GM23338 (cell line): Measurements from ENCODE around the gene EPHA7. TPM values are rescaled to one million over a fixed set of nuclear protein-coding genes. Genes with fewer than 3 reads are reported as not detected.

Experiments
- ATAC-seq: fragments of 200-7000 bp; cut with Tn5 transposase; 3 replicates; pipeline ENCODE4 v1.9.1; 2020
- DNase-seq: peaks from one replicate; pipeline ENCODE4 v3.0.0-alpha.2; 2015; ENCODE audit warnings: low spot score
- H2AFZ ChIP-seq: fragments of 200-600 bp; sonication (generic); 2 replicates; pipeline ENCODE4 v1.8.0; 2016; ENCODE audit warnings: antibody characterized with exemption, mild to moderate bottlenecking, moderate library complexity
- H3F3A ChIP-seq: fragments of 200-600 bp; sonication (generic); replicated peaks from 2 replicates; pipeline ENCODE4 v1.8.0; 2017; ENCODE audit warnings: antibody characterized with exemption, mixed run types, low read depth
- H3K27ac ChIP-seq: fragments of 200-600 bp; sonication (generic); 2 replicates; pipeline ENCODE4 v1.6.1; 2016; ENCODE audit warnings: low read depth
- H3K27me3 ChIP-seq: fragments of 200-600 bp; sonication (generic); 2 replicates; pipeline ENCODE4 v1.8.0; 2016; ENCODE audit warnings: mild to moderate bottlenecking, mixed run types, moderate library complexity; ENCODE audit not compliant: insufficient read depth
- H3K36me3 ChIP-seq: fragments of 200-600 bp; sonication (generic); 2 replicates; pipeline ENCODE4 v1.8.0; 2016; ENCODE audit warnings: mild to moderate bottlenecking; ENCODE audit not compliant: insufficient read depth
- H3K4me1 ChIP-seq: fragments of 200-600 bp; sonication (generic); 2 replicates; pipeline ENCODE4 v1.8.0; 2016; ENCODE audit warnings: mild to moderate bottlenecking, moderate library complexity; ENCODE audit not compliant: insufficient read depth
- H3K4me2 ChIP-seq: fragments of 200-600 bp; sonication (generic); 2 replicates; pipeline ENCODE4 v1.7.1; 2017; ENCODE audit warnings: mixed run types
- H3K4me3 ChIP-seq: fragments of 200-600 bp; sonication (generic); 2 replicates; pipeline ENCODE4 v1.6.1; 2016; ENCODE audit warnings: mixed run types
- H3K79me2 ChIP-seq: fragments of 200-600 bp; sonication (generic); replicated peaks from 2 replicates; pipeline ENCODE4 v1.8.0; 2017; ENCODE audit warnings: mild to moderate bottlenecking; ENCODE audit not compliant: insufficient read depth
- H3K9me2 ChIP-seq: fragments of 200-600 bp; sonication (generic); 2 replicates; pipeline ENCODE4 v1.8.0; 2017; ENCODE audit not compliant: insufficient read depth
- H4K20me1 ChIP-seq: fragments of 200-600 bp; sonication (generic); replicated peaks from 2 replicates; pipeline ENCODE4 v1.8.0; 2017; ENCODE audit warnings: mild to moderate bottlenecking; ENCODE audit not compliant: insufficient read depth
- H3K27ac Mint-ChIP-seq: 2 replicates; pipeline ENCODE4 v1.8.0; 2020; ENCODE audit warnings: inconsistent platforms, mild to moderate bottlenecking, moderate library complexity, mixed read lengths
- H3K27me3 Mint-ChIP-seq: 3 replicates; pipeline ENCODE4 v1.8.0; 2022; ENCODE audit warnings: low read depth, mild to moderate bottlenecking, moderate library complexity, mixed read lengths, inconsistent platforms; ENCODE audit not compliant: insufficient read depth, poor library complexity
- H3K36me3 Mint-ChIP-seq: 3 replicates; pipeline ENCODE4 v1.8.0; 2021; ENCODE audit warnings: low read depth, mild to moderate bottlenecking, inconsistent platforms, moderate library complexity, mixed read lengths
- H3K4me1 Mint-ChIP-seq: 3 replicates; pipeline ENCODE4 v1.8.0; 2020; ENCODE audit warnings: mild to moderate bottlenecking, inconsistent platforms, mixed read lengths
- H3K4me3 Mint-ChIP-seq: 3 replicates; pipeline ENCODE4 v1.8.0; 2021; ENCODE audit warnings: moderate library complexity, mild to moderate bottlenecking, inconsistent platforms, mixed read lengths
- H3K9me3 Mint-ChIP-seq: 3 replicates; pipeline ENCODE4 v1.8.0; 2020; ENCODE audit warnings: moderate library complexity, mild to moderate bottlenecking, inconsistent platforms, mixed read lengths
- EZH2 ChIP-seq: fragments of 200-600 bp; sonication (generic); IDR thresholded peaks from one replicate; pipeline ENCODE4 v1.8.0; 2017; ENCODE audit warnings: antibody characterized with exemption, mild to moderate bottlenecking, low read depth; ENCODE audit not compliant: unreplicated experiment
- EZH2phosphoT487 ChIP-seq: fragments of 200-600 bp; sonication (generic); IDR thresholded peaks from one replicate; pipeline ENCODE4 v1.8.1; 2018; ENCODE audit warnings: antibody characterized with exemption; ENCODE audit not compliant: unreplicated experiment
- NANOG ChIP-seq: IDR thresholded peaks from 2 replicates; pipeline ENCODE4 v1.6.1; 2016; ENCODE audit warnings: antibody characterized with exemption, borderline replicate concordance
- POLR2AphosphoS5 ChIP-seq: IDR thresholded peaks from 2 replicates; pipeline ENCODE4 v1.6.1; 2016; ENCODE audit warnings: antibody characterized with exemption, low read depth
- REST ChIP-seq: IDR thresholded peaks from one replicate; pipeline ENCODE4 v1.6.1; 2018; ENCODE audit warnings: antibody characterized with exemption; ENCODE audit not compliant: unreplicated experiment
- ZNF114 ChIP-seq: fragments of 250-450 bp; sonication (Bioruptor Pico); IDR thresholded peaks from 2 replicates; pipeline ENCODE4 v1.5.0; 2020; ENCODE audit warnings: mild to moderate bottlenecking, moderate library complexity
- polyA plus RNA-seq: library from polyadenylated mRNA; unstranded; fragments of >200 nt; fragmentation: Nextera tagmentation; extraction: Ambion mirVana; gene quantifications from 2 replicates; pipeline ENCODE4 v1.2.1, GENCODE V29; 2016
- total RNA-seq: library from RNA; depleted of rRNA; stranded (reverse); fragments of >200 nt; shearing (Covaris generic); gene quantifications from 2 replicates; pipeline ENCODE4 v1.2.3, GENCODE V29; 2014
- TF ChIP-seq, protein P1 (sequence below), 2 experiments: fragments of 200-600 bp in 1 of 2; sonication (generic) in 1 of 2; conservative IDR thresholded peaks; 2 replicates each; pipeline versions ENCODE4 v1.5.1 to v1.6.1; 2016 to 2017; ENCODE audit warnings: antibody characterized with exemption in 2 of 2, low read depth in 2 of 2, mild to moderate bottlenecking in 2 of 2, moderate library complexity in 1 of 2

EPHA7 gene
- total and polyA plus RNA-seq, 2 experiments from 2014 or later = 3.3 to 7.3 TPM

GRCh38 chr6:93420163-93420795, 920 bp upstream of the EPHA7 start (continued):
- TF ChIP-seq EZH2 = no peak
- TF ChIP-seq EZH2phosphoT487 = no peak
- TF ChIP-seq NANOG = no peak
- TF ChIP-seq REST = no peak
- TF ChIP-seq ZNF114 (CRISPR knock-in tag) = no peak

DNA sequence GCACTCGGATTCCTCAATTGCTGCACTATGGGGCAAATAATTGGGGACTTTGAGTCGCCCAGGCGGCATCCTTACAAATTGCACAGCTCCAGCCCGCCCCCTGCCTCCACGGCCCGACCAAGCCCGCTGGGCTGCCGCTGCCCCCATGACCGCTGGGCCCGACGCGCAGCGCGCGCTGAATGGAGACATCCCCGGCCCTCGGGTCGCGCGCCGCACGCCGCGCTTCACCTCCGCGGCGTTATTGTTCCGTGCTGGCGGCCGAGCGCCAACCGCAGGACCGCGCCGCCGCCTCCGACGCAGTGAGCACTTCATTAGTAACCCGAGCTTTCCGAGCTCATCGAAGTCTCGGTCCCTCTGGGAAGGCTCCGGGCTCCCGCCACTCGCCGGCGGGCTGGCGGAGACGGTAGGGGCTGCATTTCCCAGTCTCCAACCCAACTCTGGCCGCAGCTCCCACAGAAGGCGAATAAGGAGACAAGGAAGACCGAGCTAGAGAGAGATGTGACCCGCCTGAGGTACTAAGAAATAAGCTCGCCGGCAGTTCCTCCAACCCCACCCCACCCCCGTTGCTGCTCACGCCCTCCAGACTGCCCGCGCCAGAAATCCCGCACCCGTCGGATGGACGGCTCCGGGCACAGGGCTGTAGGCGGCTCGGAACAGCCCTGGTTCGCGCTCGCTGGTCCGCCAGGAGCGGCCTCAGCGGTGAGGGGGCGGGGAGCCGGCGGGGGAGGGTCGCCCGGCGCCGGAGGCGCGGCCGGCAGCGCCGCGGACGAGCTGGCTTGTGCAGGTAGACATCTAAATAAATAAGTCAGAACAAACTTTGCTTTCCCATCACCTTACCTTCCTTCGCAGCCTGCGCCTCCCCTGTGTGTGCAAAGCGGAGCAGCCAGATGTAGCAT, 703 bp downstream of the EPHA7 start:
- Histone ChIP-seq H3K4me1 (peaks cover 19% of the 10 kb centered on the region), H3K27ac (no peak overlapping the region), H4K20me1 (peaks cover 3% of the 10 kb centered on the region), H3K27me3 (peaks cover 59% of the 10 kb centered on the region), H2AFZ (peak overlapping the region; percentile 94), H3F3A (no peaks in the 10 kb centered on the region), H3K4me3 (peak overlapping the region; percentile 62), H3K4me2 (peak overlapping the region; percentile 93), H3K9me2 (no peaks in the 10 kb centered on the region), H3K36me3 (no peaks in the 10 kb centered on the region), H3K79me2 (no peaks in the 10 kb centered on the region)
- peak; percentile 59 for ATAC-seq
- Mint-ChIP-seq H3K27me3 (peaks cover 31% of the 10 kb centered on the region), H3K27ac (0 out of 2 replicates have a peak overlapping the region, but pooled peaks have one; percentile 18), H3K4me1 (peaks cover 16% of the 10 kb centered on the region), H3K9me3 (no peaks in the 10 kb centered on the region), H3K4me3 (peak overlapping the region; percentile 93), H3K36me3 (no peaks in the 10 kb centered on the region; the same call in 2 of the 3 replicates)
- TF ChIP-seq, protein P1, sequence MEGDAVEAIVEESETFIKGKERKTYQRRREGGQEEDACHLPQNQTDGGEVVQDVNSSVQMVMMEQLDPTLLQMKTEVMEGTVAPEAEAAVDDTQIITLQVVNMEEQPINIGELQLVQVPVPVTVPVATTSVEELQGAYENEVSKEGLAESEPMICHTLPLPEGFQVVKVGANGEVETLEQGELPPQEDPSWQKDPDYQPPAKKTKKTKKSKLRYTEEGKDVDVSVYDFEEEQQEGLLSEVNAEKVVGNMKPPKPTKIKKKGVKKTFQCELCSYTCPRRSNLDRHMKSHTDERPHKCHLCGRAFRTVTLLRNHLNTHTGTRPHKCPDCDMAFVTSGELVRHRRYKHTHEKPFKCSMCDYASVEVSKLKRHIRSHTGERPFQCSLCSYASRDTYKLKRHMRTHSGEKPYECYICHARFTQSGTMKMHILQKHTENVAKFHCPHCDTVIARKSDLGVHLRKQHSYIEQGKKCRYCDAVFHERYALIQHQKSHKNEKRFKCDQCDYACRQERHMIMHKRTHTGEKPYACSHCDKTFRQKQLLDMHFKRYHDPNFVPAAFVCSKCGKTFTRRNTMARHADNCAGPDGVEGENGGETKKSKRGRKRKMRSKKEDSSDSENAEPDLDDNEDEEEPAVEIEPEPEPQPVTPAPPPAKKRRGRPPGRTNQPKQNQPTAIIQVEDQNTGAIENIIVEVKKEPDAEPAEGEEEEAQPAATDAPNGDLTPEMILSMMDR (conservative IDR thresholded peaks at IDR 0.05; ENCODE audit: low read depth in 2 of 2) = peak in 1 of 2 experiments; percentile 36; a peak in 3 of 4 replicates
- no peak for TF ChIP-seq POLR2AphosphoS5
- peak; percentile 79 for DNase-seq
